Neural crest cell (in vitro differentiated cells): Measurements from ENCODE around the gene ZNF423. TPM values are rescaled to one million over a fixed set of nuclear protein-coding genes. Genes with fewer than 3 reads are reported as not detected.
"Not testable (repeated sequence)": the region's sequence is repeated elsewhere in the genome, so short reads cannot be mapped to it uniquely, and the experiment has no call there.

Experiments used
- DNase-seq: peaks from one replicate; pipeline ENCODE4 v3.0.0; 2021; ENCODE audit warnings: low read depth, mixed read lengths, low spot score
- H3K27ac Mint-ChIP-seq: one replicate; pipeline ENCODE4 v1.8.0; 2021; ENCODE audit warnings: mild to moderate bottlenecking, mixed read lengths; ENCODE audit not compliant: unreplicated experiment
- H3K27me3 Mint-ChIP-seq: 2 replicates; pipeline ENCODE4 v1.8.0; 2021; ENCODE audit warnings: low read depth, mild to moderate bottlenecking, mixed read lengths
- H3K36me3 Mint-ChIP-seq: 2 replicates; pipeline ENCODE4 v1.8.0; 2021; ENCODE audit warnings: low read depth, mild to moderate bottlenecking, mixed read lengths
- H3K4me1 Mint-ChIP-seq: 2 replicates; pipeline ENCODE4 v1.8.0; 2021; ENCODE audit warnings: mixed read lengths
- H3K4me3 Mint-ChIP-seq: one replicate; pipeline ENCODE4 v1.8.0; 2021; ENCODE audit warnings: mild to moderate bottlenecking, mixed read lengths
- H3K9me3 Mint-ChIP-seq: 2 replicates; pipeline ENCODE4 v1.8.0; 2021; ENCODE audit warnings: mixed read lengths
- total RNA-seq: library from RNA; stranded (reverse); gene quantifications from 2 replicates; pipeline ENCODE4 v1.2.1, GENCODE V29; 2021
- TF ChIP-seq, protein P1 (sequence below): fragments of 200-600 bp; sonication (generic); conservative IDR thresholded peaks from 2 replicates; pipeline ENCODE4 v1.5.0; 2021; ENCODE audit warnings: antibody characterized with exemption, mild to moderate bottlenecking

ZNF423 gene
- total RNA-seq, 1 donor from 2014 or later: 55.4 TPM

- no peak overlapping the region for H3K27ac Mint-ChIP-seq
Measured at GRCh38 chr16:49566432-49566831, 289.5 kb downstream of the ZNF423 start.

DNA sequence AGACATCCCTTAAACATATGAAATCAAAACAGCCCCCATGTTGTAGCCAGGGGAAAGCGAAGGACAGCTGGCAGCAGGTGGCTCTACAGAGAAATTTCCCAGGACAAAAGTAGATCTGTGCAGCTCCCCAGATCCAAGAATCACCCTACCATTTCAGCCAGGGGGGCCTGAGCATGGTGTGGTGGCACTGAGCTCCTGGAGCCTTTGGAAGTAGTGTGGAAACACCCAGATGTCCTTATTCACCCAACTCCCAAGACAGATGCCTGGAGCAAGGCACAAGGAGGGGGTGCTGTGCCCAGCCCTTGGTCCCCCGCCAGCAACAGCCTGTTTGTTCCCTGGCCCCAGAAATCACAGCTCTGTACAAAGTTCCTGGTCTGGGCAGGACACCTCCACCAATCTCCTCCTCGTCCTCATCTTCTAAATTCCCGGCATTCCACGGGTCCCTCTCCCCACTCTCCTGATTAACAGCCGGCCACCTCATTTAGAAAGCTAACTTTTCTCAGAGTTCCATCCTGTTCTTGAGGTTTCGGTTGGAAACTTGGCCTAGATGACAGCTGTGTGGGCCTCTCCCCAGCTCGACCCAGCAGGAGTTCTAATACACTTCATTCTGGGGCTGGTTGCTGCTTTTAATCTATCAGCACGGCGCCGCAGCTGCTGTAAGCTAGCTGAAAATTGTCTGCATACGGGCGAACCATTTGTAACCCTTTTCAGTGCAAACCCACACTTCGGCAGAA lies 291.2 kb downstream of the ZNF423 start:
- Mint-ChIP-seq H3K4me3 (no peak overlapping the region), H3K27me3 (no peaks in the 10 kb centered on the region), H3K9me3 (peaks cover 3% of the 10 kb centered on the region), H3K36me3 (peaks cover 5% of the 10 kb centered on the region), H3K27ac (no peak overlapping the region), H3K4me1 (peaks cover 3% of the 10 kb centered on the region)
- TF ChIP-seq, protein P1, sequence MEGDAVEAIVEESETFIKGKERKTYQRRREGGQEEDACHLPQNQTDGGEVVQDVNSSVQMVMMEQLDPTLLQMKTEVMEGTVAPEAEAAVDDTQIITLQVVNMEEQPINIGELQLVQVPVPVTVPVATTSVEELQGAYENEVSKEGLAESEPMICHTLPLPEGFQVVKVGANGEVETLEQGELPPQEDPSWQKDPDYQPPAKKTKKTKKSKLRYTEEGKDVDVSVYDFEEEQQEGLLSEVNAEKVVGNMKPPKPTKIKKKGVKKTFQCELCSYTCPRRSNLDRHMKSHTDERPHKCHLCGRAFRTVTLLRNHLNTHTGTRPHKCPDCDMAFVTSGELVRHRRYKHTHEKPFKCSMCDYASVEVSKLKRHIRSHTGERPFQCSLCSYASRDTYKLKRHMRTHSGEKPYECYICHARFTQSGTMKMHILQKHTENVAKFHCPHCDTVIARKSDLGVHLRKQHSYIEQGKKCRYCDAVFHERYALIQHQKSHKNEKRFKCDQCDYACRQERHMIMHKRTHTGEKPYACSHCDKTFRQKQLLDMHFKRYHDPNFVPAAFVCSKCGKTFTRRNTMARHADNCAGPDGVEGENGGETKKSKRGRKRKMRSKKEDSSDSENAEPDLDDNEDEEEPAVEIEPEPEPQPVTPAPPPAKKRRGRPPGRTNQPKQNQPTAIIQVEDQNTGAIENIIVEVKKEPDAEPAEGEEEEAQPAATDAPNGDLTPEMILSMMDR: no peak
- no peak for DNase-seq

More at GRCh38 chr16:49566432-49566831, 289.5 kb downstream of the ZNF423 start:
- Mint-ChIP-seq H3K36me3 (peaks cover 5% of the 10 kb centered on the region), H3K4me3 (no peak overlapping the region), H3K4me1 (peaks cover 6% of the 10 kb centered on the region), H3K9me3 (peaks cover 3% of the 10 kb centered on the region), H3K27me3 (no peaks in the 10 kb centered on the region)
- DNase-seq: no peak
- TF ChIP-seq, protein P1: no peak

- Mint-ChIP-seq H3K27ac (no peak overlapping the region), H3K4me1 (peaks cover 3% of the 10 kb centered on the region), H3K36me3 (peaks cover 5% of the 10 kb centered on the region)
Measured at GRCh38 chr16:49563666-49564065, 292.2 kb downstream of the ZNF423 start.

GRCh38 chr16:49562894-49563293 lies 293.0 kb downstream of the ZNF423 start:
- H3K27ac Mint-ChIP-seq: peak overlapping the region; percentile 35
- H3K36me3 Mint-ChIP-seq, H3K4me1 Mint-ChIP-seq, H3K9me3 Mint-ChIP-seq, DNase-seq, H3K4me3 Mint-ChIP-seq, H3K27me3 Mint-ChIP-seq: not testable (repeated sequence)

More at GRCh38 chr16:49563666-49564065, 292.2 kb downstream of the ZNF423 start:
- TF ChIP-seq, protein P1: no peak
- no peak overlapping the region for H3K4me3 Mint-ChIP-seq
- H3K9me3 Mint-ChIP-seq: peaks cover 3% of the 10 kb centered on the region
- no peaks in the 10 kb centered on the region for H3K27me3 Mint-ChIP-seq
- DNase-seq: no peak

DNA sequence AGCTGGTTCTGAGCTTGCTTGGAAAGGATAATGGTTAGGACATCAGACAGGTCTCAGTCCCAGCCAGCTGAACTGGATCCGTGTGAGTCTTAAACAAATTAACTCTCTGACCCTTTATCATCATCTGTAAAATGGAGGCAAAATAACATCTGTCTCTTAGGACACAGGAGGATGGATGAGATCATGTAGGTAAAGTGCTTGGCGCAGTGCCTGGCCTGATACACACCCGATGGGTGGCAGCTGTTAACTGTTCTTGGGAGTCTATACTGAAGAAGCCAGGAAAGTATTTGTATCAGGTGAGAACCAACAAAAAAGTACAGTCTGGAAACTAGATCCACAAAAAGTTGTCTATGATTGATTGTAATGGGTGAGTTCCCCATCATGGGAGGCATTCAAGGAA lies 293.7 kb downstream of the ZNF423 start:
- TF ChIP-seq, protein P1: no peak
- peaks cover 5% of the 10 kb centered on the region for H3K36me3 Mint-ChIP-seq
- no peaks in the 10 kb centered on the region for H3K27me3 Mint-ChIP-seq
- no peaks in the 10 kb centered on the region for H3K4me1 Mint-ChIP-seq
- H3K9me3 Mint-ChIP-seq: peaks cover 3% of the 10 kb centered on the region
- H3K4me3 Mint-ChIP-seq: no peak overlapping the region
- DNase-seq: no peak
- H3K27ac Mint-ChIP-seq: no peak overlapping the region
